Heart left ventricle (tissue), 13 donors: ENCODE measurements around the gene FAM25A.
"Not testable (repeated sequence)": the region's sequence is repeated elsewhere in the genome, so short reads cannot be mapped to it uniquely, and the experiment has no call there.

ENCODE experiments used
- POLR2A ChIP-seq, 2 donors: fragments of 450-650 bp; IDR thresholded peaks; one replicate each; pipeline ENCODE4 v1.6.1; 2017; ENCODE audit warnings: antibody characterized with exemption in 2 of 2, mild to moderate bottlenecking in 2 of 2, moderate library complexity in 2 of 2
- TF ChIP-seq, protein P1 (sequence below), 12 donors: fragments of 200-600 bp; sonication (generic) in 4 of 12; IDR thresholded peaks; one replicate each; pipeline versions ENCODE4 v1.5.0 to v1.8.0; 2018 to 2022; ENCODE audit warnings: antibody characterized with exemption in 12 of 12, mild to moderate bottlenecking in 5 of 12
- donor health status: ischemic (EF 13 %, LVEDD 7.1; RV severe dilation, severe dysfunction).
- donor health status: DM: no; HTN: yes; CAD: no.
- donor health status: DM: no; HTN: no; CAD: no.
- donor health status: ischemic (EF 25% LVEDD 6.9; RV normal size, moderate dysfunction).
- donor health status: ischemic (EF 25% LVEDD 5.7; RV mildly dilated, moderate dysfunction).
- donor health status: ischemic (EF 35%, LVEDD 5.7; RV mildly dilated, moderate dysfunction).
- donor health status: nonischemic (EF 11% LVEDD 7.7; RV severe dilation, severe dysfunction).
- donor health status: DM: yes; HTN: yes; CAD: no.
- donor health status: PGD.
- donor health status: ischemic (EF 29% LVEDD 5.4; RV normal size, mild dysfunction).
- donor health status: nonischemic (EF 23%, LVEDD 6.1; RV moderate dilation, normal function).

DNA sequence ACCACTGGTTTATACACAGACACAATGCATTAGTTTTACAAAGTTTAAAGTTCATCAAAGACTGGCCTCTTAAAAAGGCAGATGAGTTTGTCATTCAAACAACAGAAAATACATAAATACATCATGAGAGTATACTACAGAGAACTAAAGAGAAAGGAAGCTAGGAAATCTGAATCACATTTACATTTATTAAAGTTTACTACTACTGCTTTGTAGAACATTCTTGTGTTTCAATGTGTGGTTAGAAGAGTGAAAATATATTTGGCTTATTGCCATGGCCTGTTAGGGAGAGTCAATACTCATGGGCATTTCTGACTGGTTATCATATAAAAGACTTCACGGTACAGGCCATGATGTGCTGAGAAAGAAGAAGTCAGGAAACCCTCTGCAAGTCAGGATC, 13.0 kb upstream of the FAM25A start:
- TF ChIP-seq, protein P1, sequence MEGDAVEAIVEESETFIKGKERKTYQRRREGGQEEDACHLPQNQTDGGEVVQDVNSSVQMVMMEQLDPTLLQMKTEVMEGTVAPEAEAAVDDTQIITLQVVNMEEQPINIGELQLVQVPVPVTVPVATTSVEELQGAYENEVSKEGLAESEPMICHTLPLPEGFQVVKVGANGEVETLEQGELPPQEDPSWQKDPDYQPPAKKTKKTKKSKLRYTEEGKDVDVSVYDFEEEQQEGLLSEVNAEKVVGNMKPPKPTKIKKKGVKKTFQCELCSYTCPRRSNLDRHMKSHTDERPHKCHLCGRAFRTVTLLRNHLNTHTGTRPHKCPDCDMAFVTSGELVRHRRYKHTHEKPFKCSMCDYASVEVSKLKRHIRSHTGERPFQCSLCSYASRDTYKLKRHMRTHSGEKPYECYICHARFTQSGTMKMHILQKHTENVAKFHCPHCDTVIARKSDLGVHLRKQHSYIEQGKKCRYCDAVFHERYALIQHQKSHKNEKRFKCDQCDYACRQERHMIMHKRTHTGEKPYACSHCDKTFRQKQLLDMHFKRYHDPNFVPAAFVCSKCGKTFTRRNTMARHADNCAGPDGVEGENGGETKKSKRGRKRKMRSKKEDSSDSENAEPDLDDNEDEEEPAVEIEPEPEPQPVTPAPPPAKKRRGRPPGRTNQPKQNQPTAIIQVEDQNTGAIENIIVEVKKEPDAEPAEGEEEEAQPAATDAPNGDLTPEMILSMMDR (IDR thresholded peaks at IDR 0.05), result not testable (repeated sequence)
- not testable (repeated sequence) for TF ChIP-seq POLR2A (IDR thresholded peaks at IDR 0.05)
